IgD-negative memory B cell (primary cell): ENCODE data around the gene HOXA5. TPM values are rescaled to one million over a fixed set of nuclear protein-coding genes. Genes with fewer than 3 reads are reported as not detected.
A peak's percentile ranks its signal among the peaks of the same experiment; 100 is the strongest.

Source experiments
- H3K27ac Mint-ChIP-seq, 3 donors: one replicate each; pipeline ENCODE4 v1.8.0; 2020 to 2022; ENCODE audit warnings: mild to moderate bottlenecking in 3 of 3, mixed read lengths in 3 of 3, moderate library complexity in 1 of 3
- H3K27me3 Mint-ChIP-seq: one replicate; pipeline ENCODE4 v1.8.0; 2021; ENCODE audit warnings: mixed read lengths
- H3K36me3 Mint-ChIP-seq: one replicate; pipeline ENCODE4 v1.8.0; 2020; ENCODE audit warnings: mild to moderate bottlenecking, mixed read lengths
- H3K4me1 Mint-ChIP-seq, 3 donors: one replicate each; pipeline ENCODE4 v1.8.0; 2020 to 2022; ENCODE audit warnings: mixed read lengths in 3 of 3, mild to moderate bottlenecking in 1 of 3
- H3K4me3 Mint-ChIP-seq, 4 donors: one replicate each; pipeline ENCODE4 v1.8.0; 2020 to 2022; ENCODE audit warnings: mild to moderate bottlenecking in 4 of 4, mixed read lengths in 4 of 4, moderate library complexity in 3 of 4
- H3K9me3 Mint-ChIP-seq, 3 donors: one replicate each; pipeline ENCODE4 v1.8.0; 2020 to 2021; ENCODE audit warnings: mixed read lengths in 3 of 3, mild to moderate bottlenecking in 1 of 3
- polyA plus RNA-seq: library from polyadenylated mRNA; unstranded; fragments of 300-500 nt; fragmentation: Illumina TruSeq; gene quantifications from one replicate; pipeline ENCODE4 v1.2.3, GENCODE V29; 2021

The HOXA5 gene
- polyA plus RNA-seq, 1 donor from 2014 or later: not detected

GRCh38 chr7:27145165-27145913 is 1.9 kb upstream of the HOXA5 start:
- H3K4me3 Mint-ChIP-seq: no peak overlapping the region
- H3K4me1 Mint-ChIP-seq: peaks cover 7 to 12% (median 9%) of the 10 kb centered on the region in 3 donors

GRCh38 chr7:27144781-27145164 is 1.3 kb upstream of the HOXA5 start:
- peaks cover 40% of the 10 kb centered on the region for H3K27me3 Mint-ChIP-seq

More at GRCh38 chr7:27145165-27145913, 1.9 kb upstream of the HOXA5 start:
- Mint-ChIP-seq H3K27me3 (peaks cover 42% of the 10 kb centered on the region), H3K9me3 (no peaks in the 10 kb centered on the region), H3K36me3 (no peaks in the 10 kb centered on the region), H3K27ac (peak overlapping the region in 2 of 3 donors; percentile 78 to 98)

GRCh38 chr7:27143950-27144780 is 684 bp upstream of the HOXA5 start:
- no peaks in the 10 kb centered on the region for H3K9me3 Mint-ChIP-seq
- no peaks in the 10 kb centered on the region for H3K36me3 Mint-ChIP-seq
- H3K27me3 Mint-ChIP-seq: peaks cover 36% of the 10 kb centered on the region
- H3K4me1 Mint-ChIP-seq: peaks cover 7 to 12% (median 9%) of the 10 kb centered on the region in 3 donors
- H3K4me3 Mint-ChIP-seq: peak overlapping the region in 2 of 4 donors; percentile 25 to 83
- no peak overlapping the region for H3K27ac Mint-ChIP-seq

More at GRCh38 chr7:27144781-27145164, 1.3 kb upstream of the HOXA5 start:
- Mint-ChIP-seq H3K4me1 (peaks cover 7 to 12% (median 9%) of the 10 kb centered on the region in 3 donors), H3K36me3 (no peaks in the 10 kb centered on the region), H3K27ac (peak overlapping the region in 2 of 3 donors; percentile 48 to 78), H3K4me3 (peak overlapping the region in 1 of 4 donors; percentile 25), H3K9me3 (no peaks in the 10 kb centered on the region)

- H3K4me3 Mint-ChIP-seq: peak overlapping the region in 3 of 4 donors; percentile 39 to 82 (median 49)
- peaks cover 23% of the 10 kb centered on the region for H3K27me3 Mint-ChIP-seq
- peaks cover 3 to 4% (median 4%) of the 10 kb centered on the region in 3 donors for H3K4me1 Mint-ChIP-seq
- H3K27ac Mint-ChIP-seq: no peak overlapping the region
- H3K36me3 Mint-ChIP-seq: no peaks in the 10 kb centered on the region
- no peaks in the 10 kb centered on the region for H3K9me3 Mint-ChIP-seq
Observed at GRCh38 chr7:27142580-27143022, 880 bp downstream of the HOXA5 start.

GRCh38 chr7:27141923-27142579 is 1.4 kb downstream of the HOXA5 start:
- Mint-ChIP-seq H3K27ac (peak overlapping the region in 1 of 3 donors; percentile 9), H3K4me1 (peaks cover 0 to 4% (median 3%) of the 10 kb centered on the region in 3 donors), H3K9me3 (no peaks in the 10 kb centered on the region), H3K36me3 (no peaks in the 10 kb centered on the region), H3K27me3 (peaks cover 17% of the 10 kb centered on the region), H3K4me3 (no peak overlapping the region)

- H3K27me3 Mint-ChIP-seq: peaks cover 10% of the 10 kb centered on the region
- H3K27ac Mint-ChIP-seq: peak overlapping the region in 1 of 3 donors; percentile 9
Observed at GRCh38 chr7:27141137-27141922, 2.2 kb downstream of the HOXA5 start.

GRCh38 chr7:27140126-27140857 is 3.2 kb downstream of the HOXA5 start:
- Mint-ChIP-seq H3K4me3 (no peak overlapping the region), H3K9me3 (no peaks in the 10 kb centered on the region), H3K27ac (no peak overlapping the region), H3K4me1 (peaks cover 0 to 2% (median 0%) of the 10 kb centered on the region in 3 donors), H3K36me3 (no peaks in the 10 kb centered on the region), H3K27me3 (peaks cover 13% of the 10 kb centered on the region)

More at GRCh38 chr7:27141137-27141922, 2.2 kb downstream of the HOXA5 start:
- no peaks in the 10 kb centered on the region for H3K9me3 Mint-ChIP-seq
- peaks cover 0 to 2% (median under 1%) of the 10 kb centered on the region in 3 donors for H3K4me1 Mint-ChIP-seq
- H3K36me3 Mint-ChIP-seq: no peaks in the 10 kb centered on the region
- peak overlapping the region in 1 of 4 donors; percentile 12 for H3K4me3 Mint-ChIP-seq

- no peak overlapping the region for H3K4me3 Mint-ChIP-seq
- peaks cover 18% of the 10 kb centered on the region for H3K27me3 Mint-ChIP-seq
- no peak overlapping the region for H3K27ac Mint-ChIP-seq
- H3K9me3 Mint-ChIP-seq: no peaks in the 10 kb centered on the region
- H3K36me3 Mint-ChIP-seq: no peaks in the 10 kb centered on the region
- peaks cover 0 to 5% (median 2%) of the 10 kb centered on the region in 3 donors for H3K4me1 Mint-ChIP-seq
Observed at GRCh38 chr7:27139334-27140125, 4.0 kb downstream of the HOXA5 start.

- Mint-ChIP-seq H3K9me3 (no peaks in the 10 kb centered on the region), H3K36me3 (no peaks in the 10 kb centered on the region), H3K4me3 (no peak overlapping the region), H3K27ac (no peak overlapping the region), H3K27me3 (peaks cover 22% of the 10 kb centered on the region), H3K4me1 (peaks cover 0 to 5% (median 2%) of the 10 kb centered on the region in 3 donors)
Observed at GRCh38 chr7:27138985-27139333, 4.5 kb downstream of the HOXA5 start.

- peaks cover 0 to 5% (median 2%) of the 10 kb centered on the region in 3 donors for H3K4me1 Mint-ChIP-seq
- peaks cover 25% of the 10 kb centered on the region for H3K27me3 Mint-ChIP-seq
- no peak overlapping the region for H3K4me3 Mint-ChIP-seq
- no peaks in the 10 kb centered on the region for H3K36me3 Mint-ChIP-seq
- no peaks in the 10 kb centered on the region for H3K9me3 Mint-ChIP-seq
- no peak overlapping the region for H3K27ac Mint-ChIP-seq
Observed at GRCh38 chr7:27138472-27138871, 5.0 kb downstream of the HOXA5 start.

GRCh38 chr7:27137640-27138315 is 5.7 kb downstream of the HOXA5 start:
- H3K4me3 Mint-ChIP-seq: no peak overlapping the region
- H3K4me1 Mint-ChIP-seq: peaks cover 0 to 5% (median 2%) of the 10 kb centered on the region in 3 donors
- no peaks in the 10 kb centered on the region for H3K9me3 Mint-ChIP-seq
- no peaks in the 10 kb centered on the region for H3K36me3 Mint-ChIP-seq
- H3K27ac Mint-ChIP-seq: no peak overlapping the region
- peaks cover 29% of the 10 kb centered on the region for H3K27me3 Mint-ChIP-seq

- Mint-ChIP-seq H3K4me1 (peaks cover 0 to 5% (median 2%) of the 10 kb centered on the region in 3 donors), H3K36me3 (no peaks in the 10 kb centered on the region), H3K27ac (peak overlapping the region in 1 of 3 donors; percentile 16), H3K4me3 (no peak overlapping the region), H3K9me3 (no peaks in the 10 kb centered on the region), H3K27me3 (peaks cover 33% of the 10 kb centered on the region)
Observed at GRCh38 chr7:27134392-27134791, 9.1 kb downstream of the HOXA5 start.
